ENCODE results near the gene ATP2C2. TPM values are rescaled to one million over a fixed set of nuclear protein-coding genes. Genes with fewer than 3 reads are reported as not detected.

ATP2C2 gene
- total RNA-seq, 1 donor from 2014 or later: not detected

- intact Hi-C loops (cut with micrococcal nuclease): no loop called here
- POLR2A ChIA-PET: no interaction called here
- no peaks in the 10 kb centered on the region for H3K4me1 Mint-ChIP-seq
- H3K27ac Mint-ChIP-seq: no peak overlapping the region
- no peaks in the 10 kb centered on the region for H3K36me3 Mint-ChIP-seq (ENCODE audit: low read depth)
- DNase-seq: no peak
- no peaks in the 10 kb centered on the region for H3K9me3 Mint-ChIP-seq
- peaks cover 17% of the 10 kb centered on the region for H3K27me3 Mint-ChIP-seq
- ATAC-seq (ENCODE audit: low read depth): no peak
- no peak overlapping the region for H3K4me3 Mint-ChIP-seq
- CTCF ChIA-PET: no interaction called here
- no peak for TF ChIP-seq CTCF (IDR thresholded peaks at IDR 0.05)
These were observed 62.5 kb downstream of the ATP2C2 start for GRCh38 chr16:84430860-84431259.

- Mint-ChIP-seq H3K27ac (no peak overlapping the region), H3K4me1 (no peaks in the 10 kb centered on the region), H3K27me3 (peaks cover 5% of the 10 kb centered on the region), H3K36me3 (ENCODE audit: low read depth) (no peaks in the 10 kb centered on the region), H3K4me3 (no peak overlapping the region), H3K9me3 (no peaks in the 10 kb centered on the region)
- ChIA-PET CTCF (no interaction called here), POLR2A (no interaction called here)
- DNase-seq: no peak
- no peak for ATAC-seq (ENCODE audit: low read depth)
- intact Hi-C loops (cut with micrococcal nuclease): no loop called here
- TF ChIP-seq CTCF (IDR thresholded peaks at IDR 0.05): no peak
These were observed 66.5 kb downstream of the ATP2C2 start for GRCh38 chr16:84434800-84435199.

DNA sequence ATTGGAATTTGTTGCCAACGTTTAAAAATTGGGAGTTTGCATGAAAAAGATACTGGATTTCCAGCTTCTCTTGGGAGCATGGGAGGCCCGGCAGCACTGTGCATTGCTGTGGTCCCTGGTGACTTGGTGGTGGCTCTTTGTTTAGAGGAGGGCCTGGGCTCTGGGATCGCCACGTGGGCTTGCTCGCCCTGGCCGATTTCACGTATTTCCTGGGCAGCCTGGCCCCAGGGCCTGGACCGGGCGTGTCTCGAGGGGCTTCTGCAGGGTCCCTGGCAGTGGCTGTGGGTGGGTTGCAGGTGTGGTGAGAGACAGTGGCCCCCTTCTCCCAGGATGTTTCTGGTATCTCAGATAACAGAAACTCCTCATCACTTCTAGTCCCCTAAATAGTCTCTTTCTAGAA lies 67.9 kb downstream of the ATP2C2 start:
- ChIA-PET CTCF (no interaction called here), POLR2A (no interaction called here)
- Mint-ChIP-seq H3K27ac (no peak overlapping the region), H3K27me3 (peaks cover 8% of the 10 kb centered on the region), H3K4me3 (no peak overlapping the region), H3K4me1 (no peaks in the 10 kb centered on the region), H3K9me3 (no peaks in the 10 kb centered on the region), H3K36me3 (ENCODE audit: low read depth) (no peaks in the 10 kb centered on the region)
- DNase-seq: no peak
- ATAC-seq (ENCODE audit: low read depth): no peak
- no peak for TF ChIP-seq CTCF (IDR thresholded peaks at IDR 0.05)
- intact Hi-C loops (cut with micrococcal nuclease): no loop called here

DNA sequence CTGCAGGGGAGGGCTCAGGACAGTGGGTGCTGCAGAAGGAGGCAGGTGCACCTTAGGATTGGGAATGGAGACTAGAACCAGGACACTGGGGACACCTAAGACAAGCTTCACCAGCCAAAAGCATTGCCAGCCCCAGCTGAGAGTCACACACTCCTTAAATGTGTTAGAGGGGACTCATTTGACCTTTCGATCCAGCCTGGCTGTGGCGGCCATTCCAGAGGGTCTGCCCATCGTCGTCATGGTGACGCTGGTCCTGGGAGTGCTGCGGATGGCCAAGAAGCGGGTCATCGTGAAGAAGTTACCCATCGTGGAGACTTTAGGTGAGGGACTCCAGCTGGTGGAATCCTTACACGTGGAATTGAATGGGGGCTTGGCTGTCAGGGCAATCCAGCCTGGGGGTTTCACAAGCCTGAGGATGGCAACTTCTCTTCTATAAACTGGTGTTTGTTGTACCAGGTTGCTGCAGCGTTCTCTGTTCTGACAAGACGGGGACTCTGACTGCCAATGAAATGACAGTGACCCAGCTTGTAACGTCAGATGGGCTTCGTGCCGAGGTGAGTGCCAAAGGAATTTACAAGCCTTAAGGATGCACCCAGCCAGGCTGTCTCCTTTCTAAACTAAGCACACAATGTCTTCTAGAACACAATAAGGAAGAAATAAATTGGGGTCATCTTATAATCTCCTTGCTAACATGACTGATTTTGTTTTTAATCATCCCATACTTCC lies 70.8 kb downstream of the ATP2C2 start:
- Mint-ChIP-seq H3K36me3 (ENCODE audit: low read depth) (no peaks in the 10 kb centered on the region), H3K4me3 (no peak overlapping the region), H3K27me3 (peaks cover 24% of the 10 kb centered on the region), H3K27ac (no peak overlapping the region), H3K4me1 (no peaks in the 10 kb centered on the region), H3K9me3 (no peaks in the 10 kb centered on the region)
- no peak for TF ChIP-seq CTCF (IDR thresholded peaks at IDR 0.05)
- CTCF ChIA-PET: no interaction called here
- POLR2A ChIA-PET: no interaction called here
- DNase-seq: no peak
- intact Hi-C loops (cut with micrococcal nuclease): no loop called here
- no peak for ATAC-seq (ENCODE audit: low read depth)

DNA sequence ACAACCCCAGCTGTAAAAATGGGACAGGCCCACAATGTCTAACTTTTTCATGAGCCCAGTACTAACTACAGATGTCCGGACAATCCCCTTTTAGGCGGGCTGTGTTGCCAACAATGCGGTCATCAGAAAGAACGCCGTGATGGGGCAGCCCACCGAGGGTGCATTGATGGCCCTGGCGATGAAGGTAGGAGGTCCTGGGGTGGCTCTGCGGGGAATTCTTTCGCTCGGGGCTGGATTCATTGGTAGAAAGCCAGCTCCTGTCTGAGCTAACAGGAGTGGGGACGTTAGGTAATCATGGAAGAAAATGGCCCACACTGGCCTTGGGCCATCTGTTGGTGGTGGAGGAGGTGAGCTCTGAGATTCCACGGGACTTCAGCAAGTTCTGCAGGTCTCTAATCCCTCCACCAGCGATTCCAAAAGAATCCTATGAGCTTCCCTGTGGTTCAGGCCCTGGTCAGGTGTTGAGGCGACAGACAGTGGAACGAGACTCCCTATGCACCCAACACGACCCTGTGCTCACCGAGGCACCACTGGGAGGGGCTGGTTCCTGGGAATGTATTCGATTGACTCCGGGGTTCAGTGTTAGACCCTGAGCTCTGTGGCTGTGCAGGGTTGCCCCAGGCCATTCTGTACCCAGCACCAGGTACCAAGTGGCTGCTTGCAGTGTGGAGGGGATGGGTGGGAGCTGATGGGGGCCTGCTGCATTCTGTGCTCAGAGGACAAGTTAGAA lies 74.2 kb downstream of the ATP2C2 start:
- Mint-ChIP-seq H3K4me1 (no peaks in the 10 kb centered on the region), H3K27me3 (peaks cover 26% of the 10 kb centered on the region), H3K9me3 (no peaks in the 10 kb centered on the region), H3K4me3 (no peak overlapping the region), H3K27ac (no peak overlapping the region), H3K36me3 (ENCODE audit: low read depth) (no peaks in the 10 kb centered on the region)
- CTCF ChIA-PET: no interaction called here
- intact Hi-C loops (cut with micrococcal nuclease): no loop called here
- POLR2A ChIA-PET: no interaction called here
- DNase-seq (no peak), ATAC-seq (ENCODE audit: low read depth) (no peak)
- no peak for TF ChIP-seq CTCF (IDR thresholded peaks at IDR 0.05)

All from activated B cell treated with CpG ODN at 0.5 μM for 24 hours (primary cell).